Nephron (organoid): ENCODE data around the gene ZNF281.

ENCODE experiments used
- H3K27ac Mint-ChIP-seq, 3 experiments: 2 replicates each; pipeline ENCODE4 v1.8.0; 2020; ENCODE audit warnings: mixed read lengths in 3 of 3, mild to moderate bottlenecking in 2 of 3, moderate library complexity in 1 of 3
- H3K27me3 Mint-ChIP-seq: 2 replicates; pipeline ENCODE4 v1.8.0; 2021; ENCODE audit warnings: low read depth, mild to moderate bottlenecking, moderate library complexity, mixed read lengths
- H3K36me3 Mint-ChIP-seq: 2 replicates; pipeline ENCODE4 v1.8.0; 2020; ENCODE audit warnings: low read depth, mixed read lengths
- H3K4me1 Mint-ChIP-seq: 2 replicates; pipeline ENCODE4 v1.8.0; 2020; ENCODE audit warnings: mixed read lengths
- H3K4me3 Mint-ChIP-seq, 3 experiments: 2 replicates each; pipeline ENCODE4 v1.8.0; 2020; ENCODE audit warnings: mild to moderate bottlenecking in 3 of 3, mixed read lengths in 3 of 3, moderate library complexity in 2 of 3
- H3K9me3 Mint-ChIP-seq: 2 replicates; pipeline ENCODE4 v1.8.0; 2020; ENCODE audit warnings: mixed read lengths
- TF ChIP-seq, protein P1 (sequence below), 3 experiments: fragments of 200-600 bp; sonication (generic); IDR thresholded peaks; one replicate each; pipeline ENCODE4 v1.5.0; 2021; ENCODE audit warnings: antibody characterized with exemption in 3 of 3; ENCODE audit not compliant: unreplicated experiment in 3 of 3

The ZNF281 gene

GRCh38 chr1:200399860-200400259 lies 10.0 kb downstream of the ZNF281 start:
- H3K4me3 Mint-ChIP-seq, result no peak overlapping the region
- no peaks in the 10 kb centered on the region for H3K9me3 Mint-ChIP-seq

GRCh38 chr1:200398373-200398772 lies 11.5 kb downstream of the ZNF281 start:
- Mint-ChIP-seq H3K27ac (peak overlapping the region in 1 of 3 experiments; percentile 51), H3K4me1 (peaks cover 26% of the 10 kb centered on the region), H3K27me3 (no peaks in the 10 kb centered on the region), H3K4me3 (no peak overlapping the region), H3K9me3 (no peaks in the 10 kb centered on the region), H3K36me3 (peaks cover 19% of the 10 kb centered on the region)
- TF ChIP-seq, protein P1, sequence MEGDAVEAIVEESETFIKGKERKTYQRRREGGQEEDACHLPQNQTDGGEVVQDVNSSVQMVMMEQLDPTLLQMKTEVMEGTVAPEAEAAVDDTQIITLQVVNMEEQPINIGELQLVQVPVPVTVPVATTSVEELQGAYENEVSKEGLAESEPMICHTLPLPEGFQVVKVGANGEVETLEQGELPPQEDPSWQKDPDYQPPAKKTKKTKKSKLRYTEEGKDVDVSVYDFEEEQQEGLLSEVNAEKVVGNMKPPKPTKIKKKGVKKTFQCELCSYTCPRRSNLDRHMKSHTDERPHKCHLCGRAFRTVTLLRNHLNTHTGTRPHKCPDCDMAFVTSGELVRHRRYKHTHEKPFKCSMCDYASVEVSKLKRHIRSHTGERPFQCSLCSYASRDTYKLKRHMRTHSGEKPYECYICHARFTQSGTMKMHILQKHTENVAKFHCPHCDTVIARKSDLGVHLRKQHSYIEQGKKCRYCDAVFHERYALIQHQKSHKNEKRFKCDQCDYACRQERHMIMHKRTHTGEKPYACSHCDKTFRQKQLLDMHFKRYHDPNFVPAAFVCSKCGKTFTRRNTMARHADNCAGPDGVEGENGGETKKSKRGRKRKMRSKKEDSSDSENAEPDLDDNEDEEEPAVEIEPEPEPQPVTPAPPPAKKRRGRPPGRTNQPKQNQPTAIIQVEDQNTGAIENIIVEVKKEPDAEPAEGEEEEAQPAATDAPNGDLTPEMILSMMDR (IDR thresholded peaks at IDR 0.05; ENCODE audit: unreplicated experiment in 3 of 3), result no peak

More at GRCh38 chr1:200399860-200400259, 10.0 kb downstream of the ZNF281 start:
- H3K27ac Mint-ChIP-seq, result peak overlapping the region in 1 of 3 experiments; percentile 0
- peaks cover 30% of the 10 kb centered on the region for H3K36me3 Mint-ChIP-seq
- peaks cover 31% of the 10 kb centered on the region for H3K4me1 Mint-ChIP-seq
- TF ChIP-seq, protein P1 (IDR thresholded peaks at IDR 0.05; ENCODE audit: unreplicated experiment in 3 of 3), result no peak
- H3K27me3 Mint-ChIP-seq, result no peaks in the 10 kb centered on the region

- no peaks in the 10 kb centered on the region for H3K27me3 Mint-ChIP-seq
- TF ChIP-seq, protein P1 (IDR thresholded peaks at IDR 0.05; ENCODE audit: unreplicated experiment in 3 of 3), result no peak
- H3K9me3 Mint-ChIP-seq, result no peaks in the 10 kb centered on the region
- no peak overlapping the region for H3K4me3 Mint-ChIP-seq
- no peak overlapping the region for H3K27ac Mint-ChIP-seq
- H3K4me1 Mint-ChIP-seq, result no peaks in the 10 kb centered on the region
- H3K36me3 Mint-ChIP-seq, result peaks cover 4% of the 10 kb centered on the region
Observed at GRCh38 chr1:200392625-200393185, 17.1 kb downstream of the ZNF281 start.

GRCh38 chr1:200391747-200392146 lies 18.1 kb downstream of the ZNF281 start:
- Mint-ChIP-seq H3K9me3 (no peaks in the 10 kb centered on the region), H3K27me3 (no peaks in the 10 kb centered on the region), H3K4me1 (no peaks in the 10 kb centered on the region), H3K36me3 (no peaks in the 10 kb centered on the region), H3K4me3 (no peak overlapping the region), H3K27ac (no peak overlapping the region)
- TF ChIP-seq, protein P1 (IDR thresholded peaks at IDR 0.05; ENCODE audit: unreplicated experiment in 3 of 3), result no peak

- TF ChIP-seq, protein P1 (IDR thresholded peaks at IDR 0.05; ENCODE audit: unreplicated experiment in 3 of 3), result no peak
- no peak overlapping the region for H3K27ac Mint-ChIP-seq
- no peaks in the 10 kb centered on the region for H3K4me1 Mint-ChIP-seq
- H3K36me3 Mint-ChIP-seq, result no peaks in the 10 kb centered on the region
- no peaks in the 10 kb centered on the region for H3K9me3 Mint-ChIP-seq
- no peaks in the 10 kb centered on the region for H3K27me3 Mint-ChIP-seq
- no peak overlapping the region for H3K4me3 Mint-ChIP-seq
Observed at GRCh38 chr1:200388791-200389190, 21.0 kb downstream of the ZNF281 start.

DNA sequence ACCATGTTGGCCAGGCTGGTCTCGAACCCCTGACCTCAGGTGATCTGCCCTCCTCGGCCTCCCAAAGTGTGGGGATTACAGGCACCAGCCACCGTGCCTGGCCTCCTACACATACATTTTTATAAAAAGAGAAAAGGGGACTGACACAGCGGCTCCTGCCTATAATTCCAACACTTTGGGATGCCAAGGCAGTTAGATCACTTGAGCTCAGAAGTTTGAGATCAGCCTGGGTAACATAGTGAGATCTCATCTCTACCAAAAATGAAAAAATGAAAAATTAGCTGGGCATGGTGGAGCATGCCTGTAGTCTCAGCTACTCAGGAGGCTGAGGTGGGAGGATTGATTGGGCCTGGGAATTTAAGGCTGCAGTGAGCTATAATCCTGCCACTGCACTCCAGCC lies 23.4 kb downstream of the ZNF281 start:
- Mint-ChIP-seq H3K9me3 (no peaks in the 10 kb centered on the region), H3K4me1 (no peaks in the 10 kb centered on the region), H3K36me3 (no peaks in the 10 kb centered on the region), H3K27ac (no peak overlapping the region), H3K27me3 (no peaks in the 10 kb centered on the region), H3K4me3 (no peak overlapping the region)
- TF ChIP-seq, protein P1 (IDR thresholded peaks at IDR 0.05; ENCODE audit: unreplicated experiment in 3 of 3), result no peak
